Stomach (tissue), 19 donors: Measurements from ENCODE around the gene F8A3. TPM values are rescaled to one million over a fixed set of nuclear protein-coding genes. Genes with fewer than 3 reads are reported as not detected.
"Not testable (repeated sequence)": the region's sequence is repeated elsewhere in the genome, so short reads cannot be mapped to it uniquely, and the experiment has no call there.

Experiments
- DNase-seq, 2 donors: peaks; one replicate each; pipeline versions ENCODE4 v3.0.0 to v3.0.0-alpha.2; 2013 to 2019
- H3K27ac ChIP-seq, 5 donors: fragments of 200-600 bp in 4 of 5; sonication (generic) in 4 of 5; one replicate each; pipeline ENCODE4 v1.5.1; 2013 to 2019; ENCODE audit warnings: mild to moderate bottlenecking in 1 of 5, moderate library complexity in 1 of 5
- H3K27me3 ChIP-seq, 3 donors: fragments of 200-600 bp; sonication (generic); one replicate each; pipeline ENCODE4 v1.5.1; 2017 to 2019; ENCODE audit warnings: mixed run types in 1 of 3
- H3K36me3 ChIP-seq, 4 donors: fragments of 200-600 bp; sonication (generic); 1 replicate in 3 of 4; 2 replicates in 1 of 4; pipeline ENCODE4 v1.5.1; 2016 to 2019
- H3K4me1 ChIP-seq, 4 donors: fragments of 200-600 bp; sonication (generic); one replicate each; pipeline ENCODE4 v1.5.1; 2016 to 2019
- H3K4me3 ChIP-seq, 4 donors: fragments of 200-600 bp; sonication (generic) in 3 of 4; one replicate each; pipeline ENCODE4 v1.5.1; 2016 to 2019; ENCODE audit warnings: mild to moderate bottlenecking in 1 of 4
- H3K9me3 ChIP-seq, 4 donors: fragments of 200-600 bp; sonication (generic); one replicate each; pipeline ENCODE4 v1.5.1; 2016 to 2019
- CTCF ChIP-seq, 7 experiments: fragments of 450-650 bp in 4 of 7; fragments of 200-600 bp in 3 of 7; sonication (generic) in 3 of 7; IDR thresholded peaks; one replicate each; pipeline ENCODE4 v1.5.1; 2016 to 2019; ENCODE audit warnings: antibody characterized with exemption in 7 of 7, control low read depth in 2 of 7, mild to moderate bottlenecking in 1 of 7
- EP300 ChIP-seq: sonication (generic); formaldehyde crosslinking; IDR thresholded peaks from one replicate; pipeline ENCODE4 v1.6.1; 2017; ENCODE audit warnings: antibody characterized with exemption
- POLR2A ChIP-seq, 4 donors: fragments of 450-650 bp; IDR thresholded peaks; one replicate each; pipeline ENCODE4 v1.6.1; 2016; ENCODE audit warnings: antibody characterized with exemption in 4 of 4, control low read depth in 2 of 4, mild to moderate bottlenecking in 1 of 4, moderate library complexity in 1 of 4
- POLR2AphosphoS5 ChIP-seq, 3 donors: sonication (generic); formaldehyde crosslinking; IDR thresholded peaks; one replicate each; pipeline ENCODE4 v1.6.1; 2016; ENCODE audit warnings: antibody characterized with exemption in 3 of 3
- WGBS, 5 donors: extraction: QIAGEN DNeasy Blood & Tissue Kit in 3 of 5; methylation state at CpG; one replicate each; pipeline versions ENCODE4 v1.1.5 to v1.1.7; 2013 to 2018; 5-methylcytosine and 5-hydroxymethylcytosine counted together
- intact Hi-C: fragments of 100-400 bp; cut with DNase I; formaldehyde crosslinking; loops from one replicate; pipeline ENCODE4 v1.15.1; 2023; ENCODE audit warnings: low total_unique reads
- long read RNA-seq, 10 donors: transcript quantifications; one replicate each; lab custom pipeline, GENCODE V29; 2026
- polyA plus RNA-seq, 3 donors: library from polyadenylated mRNA; stranded (reverse); fragments of 200-250 nt; gene quantifications; one replicate each; pipeline ENCODE4 v1.2.3, GENCODE V29; 2013
- total RNA-seq, 5 donors: library from RNA; depleted of rRNA; stranded (reverse); fragments of >200 nt; gene quantifications; one replicate each; pipeline versions ENCODE4 v1.1.0 to v1.2.3, GENCODE V29; 2014 to 2016
- donor health status: healthy with polysubstance abuse.
- donor health status: Bipolar disorder and iron deficiency.
- donor health status: healthy.

F8A3 gene
- total RNA-seq (10 to 100 TPM in 2 of 5 donors, under 1 TPM in 1, not detected in 2; 0.92 to 92.7 (median 11.2) TPM), polyA plus RNA-seq (1 to 10 TPM in 2 of 3 donors, not detected in 1; 3.0 to 5.7 TPM)
- long read RNA-seq, donor 1, transcript F8A3-201 (1 exons, 1,759 nt) = major isoform, 7 of 7 reads
- long read RNA-seq, donor 1, partial matches to known transcripts = 0 of 7 reads
- long read RNA-seq, donor 1, other reads (novel, unspliced or antisense) = 0 of 7 reads
- long read RNA-seq, donor 2, partial matches to known transcripts = 0 of 3 reads
- long read RNA-seq, donor 2, other reads (novel, unspliced or antisense) = 0 of 3 reads
- long read RNA-seq, donor 3 = 0 reads
- long read RNA-seq, donor 4, partial matches to known transcripts = 0 of 1 reads
- long read RNA-seq, donor 4, other reads (novel, unspliced or antisense) = 0 of 1 reads
- long read RNA-seq, donor 5, partial matches to known transcripts = 0 of 1 reads
- long read RNA-seq, donor 5, other reads (novel, unspliced or antisense) = 0 of 1 reads
- long read RNA-seq, donor 6, transcript F8A3-201 (1 exons, 1,759 nt) = major isoform, 5 of 5 reads
- long read RNA-seq, donor 6, partial matches to known transcripts = 0 of 5 reads
- long read RNA-seq, donor 6, other reads (novel, unspliced or antisense) = 0 of 5 reads
- long read RNA-seq, donor 7, transcript F8A3-201 (1 exons, 1,759 nt) = major isoform, 9 of 9 reads
- long read RNA-seq, donor 7, partial matches to known transcripts = 0 of 9 reads
- long read RNA-seq, donor 7, other reads (novel, unspliced or antisense) = 0 of 9 reads
- long read RNA-seq, donor 8, transcript F8A3-201 (1 exons, 1,759 nt) = major isoform, 7 of 15 reads
- long read RNA-seq, donor 8, partial matches to known transcripts = 8 of 15 reads
- long read RNA-seq, donor 8, other reads (novel, unspliced or antisense) = 0 of 15 reads
- long read RNA-seq, donor 9, transcript F8A3-201 (1 exons, 1,759 nt) = major isoform, 8 of 8 reads
- long read RNA-seq, donor 9, partial matches to known transcripts = 0 of 8 reads
- long read RNA-seq, donor 9, other reads (novel, unspliced or antisense) = 0 of 8 reads
- long read RNA-seq, donor 10, partial matches to known transcripts = 0 of 1 reads
- long read RNA-seq, donor 10, other reads (novel, unspliced or antisense) = 0 of 1 reads

- H3K4me1 ChIP-seq, DNase-seq, H3K4me3 ChIP-seq, H3K36me3 ChIP-seq, H3K27me3 ChIP-seq, H3K9me3 ChIP-seq, intact Hi-C loops, H3K27ac ChIP-seq: not testable (repeated sequence)
- no CpG with 5 or more reads among the region's 51 CpGs for WGBS, 5 donors
These were observed at the start of gene F8A3 for GRCh38 chrX:155458471-155458870. TSS of gene F8A3 (minus strand) at chrX:155458620. CDS start at chrX:155458600, 20 bp downstream.

- TF ChIP-seq POLR2AphosphoS5 (IDR thresholded peaks at IDR 0.05) (no peak), EP300 (no peak), POLR2A (IDR thresholded peaks at IDR 0.05) (no peak), CTCF (IDR thresholded peaks at IDR 0.05) (no peak)
- no peak overlapping the region for H3K4me3 ChIP-seq
- H3K9me3 ChIP-seq = no peaks in the 10 kb centered on the region
- no peaks in the 10 kb centered on the region for H3K4me1 ChIP-seq
- intact Hi-C loops = no loop called here
- H3K27ac ChIP-seq = no peak overlapping the region
- peaks cover 0 to 14% (median 8%) of the 10 kb centered on the region in 4 donors for H3K36me3 ChIP-seq
- no peaks in the 10 kb centered on the region for H3K27me3 ChIP-seq
- no peak for DNase-seq
These were observed 46.9 kb upstream of the F8A3 start for GRCh38 chrX:155505296-155505695.

- H3K27me3 ChIP-seq, H3K4me3 ChIP-seq, H3K4me1 ChIP-seq, H3K27ac ChIP-seq, intact Hi-C loops, H3K36me3 ChIP-seq, H3K9me3 ChIP-seq, DNase-seq: not testable (repeated sequence)
- WGBS, 5 donors = no CpG with 5 or more reads among the region's 2 CpGs
These were observed 36.7 kb upstream of the F8A3 start for GRCh38 chrX:155495134-155495533.

- H3K4me1 ChIP-seq, DNase-seq, H3K9me3 ChIP-seq, H3K36me3 ChIP-seq, H3K4me3 ChIP-seq, H3K27me3 ChIP-seq, H3K27ac ChIP-seq, intact Hi-C loops: not testable (repeated sequence)
- 40% methylated on average over 1 of the region's 3 CpGs; no CpG with 5 or more reads in 4 of the 5 donors for WGBS, 5 donors
These were observed 33.0 kb upstream of the F8A3 start for GRCh38 chrX:155491421-155491820.

GRCh38 chrX:155477136-155477535 lies 18.7 kb upstream of the F8A3 start:
- H3K4me1 ChIP-seq, H3K4me3 ChIP-seq, H3K27me3 ChIP-seq, H3K9me3 ChIP-seq, H3K27ac ChIP-seq, H3K36me3 ChIP-seq, DNase-seq, intact Hi-C loops: not testable (repeated sequence)
- WGBS, 5 donors = no CpG with 5 or more reads among the region's 7 CpGs

GRCh38 chrX:155466269-155466938 lies 8.0 kb upstream of the F8A3 start:
- H3K36me3 ChIP-seq, H3K27ac ChIP-seq, intact Hi-C loops, H3K4me1 ChIP-seq, H3K9me3 ChIP-seq, DNase-seq, H3K27me3 ChIP-seq, H3K4me3 ChIP-seq: not testable (repeated sequence)
- WGBS, 5 donors = no CpG with 5 or more reads among the region's 9 CpGs

GRCh38 chrX:155460501-155460900 lies 2.1 kb upstream of the F8A3 start:
- H3K4me3 ChIP-seq, H3K4me1 ChIP-seq, H3K9me3 ChIP-seq, H3K27ac ChIP-seq, DNase-seq, H3K27me3 ChIP-seq, H3K36me3 ChIP-seq, intact Hi-C loops: not testable (repeated sequence)
- WGBS, 5 donors = no CpG with 5 or more reads among the region's 8 CpGs

GRCh38 chrX:155457761-155458447 lies 516 bp downstream of the F8A3 start:
- DNase-seq, H3K9me3 ChIP-seq, intact Hi-C loops, H3K27me3 ChIP-seq, H3K4me3 ChIP-seq, H3K36me3 ChIP-seq, H3K27ac ChIP-seq, H3K4me1 ChIP-seq: not testable (repeated sequence)
- WGBS, 5 donors = no CpG with 5 or more reads among the region's 97 CpGs
